ENCODE data around the gene HNRNPA0.

HNRNPA0 gene

DNA sequence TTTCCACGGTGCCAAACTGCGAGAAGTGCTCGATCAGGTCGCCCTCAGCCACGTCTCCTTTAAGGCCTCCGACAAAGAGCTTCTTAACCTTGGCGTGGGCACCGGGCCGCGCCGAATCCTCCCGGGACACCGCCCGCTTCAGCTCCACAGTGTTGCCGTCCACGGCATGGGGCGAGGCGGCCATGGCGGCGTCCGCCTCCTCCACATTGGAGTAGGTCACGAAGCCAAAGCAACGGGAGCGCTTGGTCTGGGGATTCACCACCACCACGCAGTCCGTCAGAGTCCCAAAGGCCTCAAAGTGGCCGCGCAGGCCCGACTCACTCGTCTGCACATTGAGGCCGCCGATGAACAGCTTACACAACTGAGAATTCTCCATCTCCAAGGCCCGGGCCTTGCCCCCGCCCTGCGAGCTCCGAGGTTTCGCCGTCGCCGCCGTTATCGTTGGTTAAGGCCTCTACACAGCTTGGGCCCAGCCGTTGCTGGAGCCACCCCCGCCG is 424 bp downstream of the HNRNPA0 start:
- DNase-seq, result peak in 1 of 2 experiments; percentile 50

- peak in 1 of 2 experiments; percentile 5 for DNase-seq
Observed at GRCh38 chr5:137752905-137753690, 1.1 kb downstream of the HNRNPA0 start.

DNA sequence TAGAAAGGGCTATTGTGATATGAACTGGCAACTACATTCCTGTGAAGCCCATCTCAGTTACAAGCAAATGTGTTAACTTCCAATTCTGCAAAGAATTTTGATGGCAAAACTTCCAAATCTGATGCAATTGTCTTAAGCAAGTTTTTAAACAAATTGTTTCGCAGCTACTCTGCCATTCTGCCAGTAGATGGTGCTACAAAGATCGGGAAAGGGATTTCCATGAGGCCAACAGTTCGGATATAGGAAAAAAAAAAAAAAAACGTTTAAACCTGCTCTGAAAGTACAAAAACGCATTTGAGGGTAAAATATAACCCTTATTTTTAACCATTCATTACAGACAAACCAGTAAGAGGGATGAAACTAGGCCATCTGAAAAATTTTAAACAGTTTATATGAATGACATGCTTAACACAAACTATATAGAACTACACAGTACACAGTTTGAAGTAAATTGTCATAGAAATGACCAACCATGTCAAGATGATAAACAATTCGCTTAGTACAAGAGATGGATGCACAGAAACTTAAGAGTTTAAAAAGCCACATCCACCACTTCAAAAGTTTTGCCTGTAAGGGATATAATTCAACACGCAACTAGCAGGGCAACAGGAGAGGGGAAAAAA is 2.2 kb downstream of the HNRNPA0 start:
- DNase-seq, result peak; percentile 33 to 51

GRCh38 chr5:137750436-137750835 is 3.7 kb downstream of the HNRNPA0 start:
- DNase-seq, result no peak

- DNase-seq, result no peak
Observed at GRCh38 chr5:137747848-137748247, 6.3 kb downstream of the HNRNPA0 start.

DNA sequence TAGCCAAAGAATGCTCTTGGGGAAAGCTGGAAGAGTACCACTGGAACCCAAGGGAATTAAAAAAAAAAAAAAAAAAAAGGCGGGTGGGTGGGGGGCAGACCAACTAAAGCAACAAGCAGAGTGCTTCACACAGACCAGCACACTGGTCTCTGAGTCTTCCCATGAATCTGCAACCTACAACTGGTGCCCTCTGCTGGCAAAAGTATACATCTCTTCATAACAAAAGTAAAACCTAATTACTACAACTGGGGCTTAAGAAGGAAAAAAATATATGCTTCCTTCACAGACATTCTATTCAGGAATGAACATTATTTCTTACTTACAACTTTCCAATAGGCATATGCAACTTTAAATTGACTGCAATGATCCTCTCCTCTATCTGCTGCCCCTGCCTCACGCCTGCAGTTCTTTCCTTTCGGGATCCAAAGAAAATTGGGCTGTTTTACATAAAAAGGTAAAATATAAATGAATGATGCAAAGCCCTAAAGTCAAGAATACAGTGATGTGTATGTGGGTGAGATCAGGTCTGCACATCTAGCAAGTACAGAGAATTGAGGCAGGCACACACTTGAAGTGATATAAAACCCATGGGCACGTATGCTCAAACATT is 11.0 kb downstream of the HNRNPA0 start:
- DNase-seq, result peak; percentile 59 to 81

DNA sequence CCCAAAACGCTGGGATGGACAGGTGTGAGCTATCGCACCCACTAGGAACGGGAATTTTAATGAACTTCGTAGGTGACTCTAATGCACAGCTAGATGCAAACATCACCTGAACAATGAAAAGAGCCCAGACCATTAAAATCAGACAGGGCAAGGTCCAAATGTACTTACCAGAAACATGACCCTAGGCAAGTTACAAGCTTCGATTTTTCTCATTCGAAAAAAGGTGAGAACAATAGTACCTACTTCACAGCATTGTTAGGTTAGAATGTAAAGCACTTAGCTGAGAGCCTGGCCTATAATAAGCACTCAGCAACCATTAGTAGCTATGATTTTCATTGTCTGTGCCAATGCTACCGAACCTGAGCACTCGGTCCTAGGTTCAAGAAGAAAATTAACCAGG is 12.4 kb downstream of the HNRNPA0 start:
- DNase-seq, result no peak

GRCh38 chr5:137739737-137740136 is 14.4 kb downstream of the HNRNPA0 start:
- DNase-seq, result no peak

GRCh38 chr5:137738947-137739346 is 15.2 kb downstream of the HNRNPA0 start:
- DNase-seq, result no peak

GRCh38 chr5:137737349-137738131 is 16.6 kb downstream of the HNRNPA0 start:
- DNase-seq, result no peak

- no peak for DNase-seq
Observed at GRCh38 chr5:137736496-137736895, 17.7 kb downstream of the HNRNPA0 start.

- peak; percentile 61 to 73 for DNase-seq
Observed at GRCh38 chr5:137735555-137736284, 18.4 kb downstream of the HNRNPA0 start, which contains the start of gene KLHL3. Gene KLHL3 (minus strand): TSS chr5:137736089. CDS start chr5:137735646, 443 bp downstream.

DNA sequence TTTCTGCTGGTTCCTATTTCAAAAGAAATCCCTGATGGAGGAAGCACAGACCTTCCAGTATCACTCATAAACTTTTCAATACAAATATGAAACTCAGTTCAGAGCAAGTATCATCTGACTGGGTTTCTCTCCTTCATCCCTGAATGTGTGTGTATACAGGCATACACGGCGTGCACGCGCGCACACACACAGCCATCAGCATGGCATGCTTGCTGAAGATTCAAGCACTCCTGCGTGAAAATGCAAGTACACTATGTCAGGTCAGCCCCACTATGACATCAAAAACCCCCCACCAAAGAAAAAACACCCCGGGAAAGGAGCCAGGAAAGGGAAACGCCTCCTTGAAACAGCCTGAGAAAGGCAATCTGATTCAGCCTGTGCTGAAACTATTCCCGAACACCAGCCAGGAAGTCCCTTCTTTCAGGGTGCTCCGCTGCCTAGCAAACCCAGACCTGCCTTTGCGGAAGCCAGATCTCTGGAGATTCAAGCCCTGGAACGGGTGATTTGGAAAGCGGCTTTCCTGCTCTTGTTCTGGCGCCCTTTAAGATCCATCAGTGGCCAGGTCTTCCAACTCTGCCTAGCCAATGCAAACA is 19.1 kb downstream of the HNRNPA0 start:
- peak; percentile 21 to 41 for DNase-seq

DNA sequence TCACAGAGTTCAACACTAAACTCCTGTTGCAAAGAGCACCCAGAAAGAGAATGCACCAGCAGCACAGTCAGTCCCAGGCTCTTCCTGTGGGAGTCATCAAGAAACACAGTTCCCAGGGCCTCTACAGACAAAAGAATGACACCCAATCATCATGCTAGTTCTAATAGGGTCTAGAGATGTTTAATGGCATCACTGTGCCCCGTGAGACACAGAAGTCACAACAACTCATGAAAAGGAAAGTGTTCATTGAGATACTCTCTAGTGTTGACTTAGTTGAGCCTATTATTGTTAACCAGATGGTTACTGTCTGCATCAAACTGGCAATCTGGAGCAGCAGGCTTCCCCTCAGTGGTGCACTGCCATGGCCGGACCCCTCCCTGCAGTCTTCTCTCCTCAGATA is 19.8 kb downstream of the HNRNPA0 start:
- DNase-seq, result peak; percentile 5 to 20

GRCh38 chr5:137733922-137734321 is 20.2 kb downstream of the HNRNPA0 start:
- DNase-seq, result no peak

DNA sequence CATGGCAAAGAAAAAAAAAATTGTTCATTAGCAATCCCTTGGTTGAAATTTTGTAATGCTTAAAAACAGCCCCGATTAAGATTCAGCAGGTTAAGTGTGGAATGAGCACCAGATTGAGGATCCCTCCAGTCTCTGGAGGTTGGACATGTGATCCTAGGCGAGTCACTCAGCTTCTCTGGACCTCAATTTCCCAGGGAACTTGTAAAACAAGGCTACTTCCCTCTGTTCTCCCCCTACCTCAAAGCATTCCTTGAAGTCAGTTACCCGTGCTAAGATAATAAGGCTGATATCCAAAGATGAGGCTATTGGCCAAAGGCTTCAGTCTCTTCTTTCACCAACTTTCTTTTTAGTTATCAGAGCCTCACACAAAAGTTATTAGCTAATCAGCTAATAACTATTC is 21.2 kb downstream of the HNRNPA0 start:
- no peak for DNase-seq

DNA sequence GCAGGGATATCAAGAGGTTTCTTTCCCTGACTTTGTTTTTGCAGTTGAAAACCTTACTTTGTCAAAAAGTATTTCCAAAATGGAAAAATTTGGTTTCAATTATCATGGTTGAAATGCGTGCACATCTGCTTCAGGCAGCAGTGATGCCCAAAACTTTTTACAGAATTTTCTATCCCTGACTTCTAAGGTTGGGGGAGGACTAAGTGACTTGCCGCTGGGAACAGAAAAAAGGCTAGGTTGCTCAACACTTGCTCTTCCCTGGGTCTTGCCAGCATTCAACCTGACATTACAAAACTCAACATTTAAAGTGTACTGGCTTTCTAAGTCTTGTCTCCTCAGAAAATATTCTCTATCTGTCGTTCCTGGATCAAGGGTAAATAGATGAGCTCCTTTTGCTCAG is 23.0 kb downstream of the HNRNPA0 start:
- DNase-seq, result no peak

DNA sequence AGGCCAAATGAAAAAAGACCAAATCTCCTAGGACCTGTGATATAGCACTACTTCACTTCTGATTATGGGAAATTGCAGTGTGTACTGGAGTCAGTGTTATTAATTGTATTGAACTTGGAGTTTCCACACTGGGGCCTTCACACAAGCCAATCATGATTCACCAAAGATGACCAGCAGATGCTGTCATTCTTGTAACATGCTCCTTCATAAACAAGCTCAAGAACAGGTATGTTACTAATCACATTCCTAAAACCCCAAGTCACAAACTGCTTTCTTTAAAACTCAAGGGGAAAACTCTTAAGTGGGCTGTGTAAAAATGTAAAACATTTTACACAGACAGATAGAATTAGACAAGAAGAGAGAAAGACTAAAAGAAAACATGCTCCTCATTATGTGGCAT is 23.8 kb downstream of the HNRNPA0 start:
- no peak for DNase-seq

DNA sequence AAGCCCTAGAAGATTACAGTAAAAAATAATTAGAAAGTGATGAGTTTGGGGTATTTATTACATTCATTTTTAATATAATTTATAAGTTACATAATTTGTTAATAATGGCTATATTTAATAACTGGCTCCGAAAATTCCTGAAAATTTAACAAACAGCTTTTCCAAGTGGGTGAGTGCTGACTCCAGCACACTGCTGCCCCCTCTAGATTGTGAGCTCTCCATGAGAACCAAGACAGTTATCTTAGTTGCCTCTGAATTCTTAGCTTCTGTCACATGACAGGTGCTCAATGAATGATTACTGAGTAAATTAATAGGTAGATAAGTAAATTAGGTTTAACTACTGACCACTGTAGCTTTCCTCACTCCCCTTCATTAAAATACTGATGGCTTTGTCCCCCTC is 26.1 kb downstream of the HNRNPA0 start:
- no peak for DNase-seq

DNA sequence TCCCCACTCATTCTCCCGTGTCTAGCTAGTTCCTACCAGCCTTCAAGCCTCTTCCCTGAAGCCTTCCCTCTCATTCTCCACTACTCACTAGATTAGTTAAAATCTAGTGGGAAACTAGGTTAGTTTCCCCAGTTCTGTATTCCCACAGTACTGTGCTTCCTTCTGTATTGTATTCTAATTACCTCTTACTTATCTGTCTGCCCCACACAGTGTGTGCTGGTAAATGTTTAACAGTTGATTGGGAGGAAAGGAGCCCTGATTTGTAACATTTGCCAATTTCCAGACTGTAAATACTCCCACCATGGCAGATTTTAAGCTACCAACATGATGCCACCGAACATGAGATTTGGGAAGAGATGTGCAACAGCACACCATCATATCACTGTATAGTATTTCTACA is 26.5 kb downstream of the HNRNPA0 start:
- no peak for DNase-seq

DNA sequence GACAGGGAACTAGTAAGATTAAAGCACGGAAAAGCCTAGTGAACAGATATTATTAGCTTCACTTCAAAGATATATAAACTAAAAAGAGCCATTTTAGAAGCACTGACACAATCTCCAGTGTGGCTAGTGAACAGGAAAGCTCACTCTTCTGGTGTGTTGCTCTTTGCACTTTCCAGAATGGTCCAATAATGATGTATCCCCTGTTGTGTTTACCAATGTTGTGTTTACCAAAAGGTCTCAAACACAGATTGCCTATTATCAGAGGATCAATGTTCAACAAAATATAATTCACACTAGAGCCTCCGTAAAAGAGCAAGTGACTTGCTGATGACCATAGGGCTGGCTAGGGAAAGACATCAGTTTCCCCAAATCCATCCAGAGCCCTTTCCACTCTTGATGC is 29.9 kb downstream of the HNRNPA0 start:
- DNase-seq, result no peak

- DNase-seq, result no peak
Observed at GRCh38 chr5:137718611-137719010, 35.6 kb downstream of the HNRNPA0 start.
